IPS-20b (cell line): ENCODE measurements around the gene TPSB2.
"Not testable (repeated sequence)": the region's sequence is repeated elsewhere in the genome, so short reads cannot be mapped to it uniquely, and the experiment has no call there.

Source experiments
- H3K27ac ChIP-seq: one replicate; pipeline ENCODE4 v1.5.1; 2013; ENCODE audit warnings: low read length
- H3K27me3 ChIP-seq: 2 replicates; pipeline ENCODE4 v1.6.1; 2013; ENCODE audit warnings: mild to moderate bottlenecking, low read length, inconsistent platforms; ENCODE audit not compliant: insufficient read depth
- H3K36me3 ChIP-seq: 2 replicates; pipeline ENCODE4 v1.6.1; 2013; ENCODE audit warnings: low read depth, mild to moderate bottlenecking, inconsistent platforms, low read length, moderate library complexity; ENCODE audit not compliant: insufficient read depth
- H3K4me1 ChIP-seq: 2 replicates; pipeline ENCODE4 v1.6.1; 2013; ENCODE audit warnings: mild to moderate bottlenecking, control low read depth, inconsistent platforms, low read length, moderate library complexity; ENCODE audit not compliant: insufficient read depth
- H3K4me3 ChIP-seq: 2 replicates; pipeline ENCODE4 v1.5.1; 2013; ENCODE audit warnings: mild to moderate bottlenecking, low read length, inconsistent platforms
- H3K9ac ChIP-seq: 2 replicates; pipeline ENCODE4 v1.6.1; 2013; ENCODE audit warnings: low read depth, mild to moderate bottlenecking, inconsistent platforms, low read length, moderate library complexity
- H3K9me3 ChIP-seq: 2 replicates; pipeline ENCODE4 v1.6.1; 2013; ENCODE audit warnings: mild to moderate bottlenecking, low read depth, low read length, inconsistent platforms; ENCODE audit not compliant: insufficient read depth

Gene TPSB2

DNA sequence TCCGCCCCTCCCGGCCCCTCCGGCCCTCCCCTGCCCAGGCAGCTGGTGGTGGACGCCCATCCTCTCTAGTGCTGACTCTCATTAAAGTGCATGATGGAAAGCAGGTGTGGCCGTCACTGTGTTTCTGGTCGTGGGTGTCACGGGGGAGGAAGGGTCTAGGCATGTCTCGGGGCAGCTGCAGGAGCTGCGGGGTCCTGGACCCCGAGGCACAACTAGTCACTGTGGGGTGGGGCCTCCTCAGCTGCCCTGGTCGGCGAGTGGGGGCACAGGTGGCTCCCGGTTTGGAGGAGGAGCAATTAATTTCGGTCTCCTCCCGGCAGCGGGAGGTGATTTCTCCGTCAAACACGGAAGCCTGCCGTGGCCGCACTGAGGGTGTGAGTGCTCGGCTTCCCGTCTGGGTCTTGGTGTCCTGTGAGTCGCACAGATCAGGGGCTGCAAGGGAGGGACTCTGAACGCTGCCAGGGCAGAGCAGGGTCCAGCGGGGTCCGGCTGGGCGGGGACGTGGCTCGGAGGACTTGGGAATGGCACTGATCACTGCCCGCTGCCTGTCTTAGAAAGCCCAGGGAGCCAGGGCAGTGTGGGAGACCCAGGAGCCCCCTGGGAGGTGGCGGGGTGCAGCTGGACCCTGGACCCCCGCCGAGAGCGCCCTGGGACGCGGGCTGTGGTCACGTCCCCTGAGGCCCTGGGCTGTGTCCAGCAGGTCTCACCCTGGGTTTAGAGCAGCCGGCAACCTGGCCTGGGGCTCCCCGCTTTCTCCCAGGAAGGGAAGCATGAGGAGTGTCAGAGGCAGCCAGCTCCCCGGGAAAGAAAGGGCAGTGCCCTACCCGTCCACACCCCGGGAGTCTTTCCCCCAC is 29.1 kb upstream of the TPSB2 start:
- peaks cover 38% of the 10 kb centered on the region for H3K27me3 ChIP-seq
- no peaks in the 10 kb centered on the region for H3K9me3 ChIP-seq
- H3K4me1 ChIP-seq, result no peaks in the 10 kb centered on the region; the same call in 1 of the 2 replicates
- H3K27ac ChIP-seq, result no peak overlapping the region
- H3K4me3 ChIP-seq, result peak overlapping the region; percentile 46; the same call in 1 of the 2 replicates
- no peaks in the 10 kb centered on the region for H3K36me3 ChIP-seq
- no peak overlapping the region for H3K9ac ChIP-seq

DNA sequence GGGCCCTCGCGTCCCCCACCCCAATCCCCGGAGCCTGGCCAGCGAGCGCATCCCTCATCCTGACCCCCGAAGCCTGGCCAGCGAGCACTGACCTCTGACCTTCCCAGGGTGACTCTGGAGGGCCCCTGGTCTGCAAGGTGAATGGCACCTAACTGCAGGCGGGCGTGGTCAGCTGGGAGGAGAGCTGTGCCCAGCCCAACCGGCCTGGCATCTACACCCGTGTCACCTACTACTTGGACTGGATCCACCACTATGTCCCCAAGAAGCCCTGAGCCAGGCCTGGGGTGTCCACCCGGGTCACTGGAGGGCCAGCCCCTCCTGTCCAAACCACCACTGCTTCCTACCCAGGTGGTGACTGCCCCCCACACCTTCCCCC is 28.2 kb upstream of the TPSB2 start:
- H3K4me1 ChIP-seq, result no peaks in the 10 kb centered on the region; the same call in 1 of the 2 replicates
- no peak overlapping the region for H3K27ac ChIP-seq
- H3K27me3 ChIP-seq, result peaks cover 38% of the 10 kb centered on the region
- no peak overlapping the region for H3K9ac ChIP-seq
- H3K4me3 ChIP-seq, result no peak overlapping the region
- no peaks in the 10 kb centered on the region for H3K9me3 ChIP-seq
- H3K36me3 ChIP-seq, result no peaks in the 10 kb centered on the region

DNA sequence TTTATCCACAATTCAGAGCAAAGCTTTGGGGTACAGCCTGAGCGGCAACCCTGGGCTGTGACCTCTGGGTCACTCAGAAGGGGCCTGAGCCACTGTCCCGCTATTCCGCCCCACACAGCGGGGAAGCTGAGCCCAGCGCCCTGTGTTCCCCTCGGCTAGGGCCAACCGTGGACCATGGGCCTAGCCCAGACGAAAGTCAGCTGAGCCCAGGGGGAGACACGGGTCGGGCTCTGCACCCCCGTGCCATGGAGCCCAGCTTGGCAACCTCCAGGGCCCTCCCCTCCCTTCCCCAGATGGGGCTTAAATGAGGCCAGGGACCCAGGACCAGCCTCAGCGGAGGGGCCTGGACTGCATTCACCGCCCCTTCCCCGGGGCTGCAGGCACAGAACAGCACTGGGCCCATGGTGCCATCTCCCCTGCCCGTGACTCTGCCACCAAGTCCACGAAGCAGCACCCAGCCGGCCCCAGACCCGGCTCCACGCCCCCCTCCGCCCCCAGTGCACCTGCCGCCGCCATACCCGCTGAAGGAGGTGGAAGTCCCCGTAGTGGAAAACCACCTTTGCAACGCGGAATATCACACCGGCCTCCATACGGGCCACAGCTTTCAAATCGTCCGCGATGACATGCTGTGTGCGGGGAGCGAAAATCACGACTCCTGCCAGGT is 27.7 kb upstream of the TPSB2 start:
- no peak overlapping the region for H3K27ac ChIP-seq
- no peak overlapping the region for H3K4me3 ChIP-seq
- H3K36me3 ChIP-seq, result no peaks in the 10 kb centered on the region
- no peak overlapping the region for H3K9ac ChIP-seq
- H3K9me3 ChIP-seq, result no peaks in the 10 kb centered on the region
- H3K4me1 ChIP-seq, result no peaks in the 10 kb centered on the region; the same call in 1 of the 2 replicates
- H3K27me3 ChIP-seq, result peaks cover 38% of the 10 kb centered on the region

DNA sequence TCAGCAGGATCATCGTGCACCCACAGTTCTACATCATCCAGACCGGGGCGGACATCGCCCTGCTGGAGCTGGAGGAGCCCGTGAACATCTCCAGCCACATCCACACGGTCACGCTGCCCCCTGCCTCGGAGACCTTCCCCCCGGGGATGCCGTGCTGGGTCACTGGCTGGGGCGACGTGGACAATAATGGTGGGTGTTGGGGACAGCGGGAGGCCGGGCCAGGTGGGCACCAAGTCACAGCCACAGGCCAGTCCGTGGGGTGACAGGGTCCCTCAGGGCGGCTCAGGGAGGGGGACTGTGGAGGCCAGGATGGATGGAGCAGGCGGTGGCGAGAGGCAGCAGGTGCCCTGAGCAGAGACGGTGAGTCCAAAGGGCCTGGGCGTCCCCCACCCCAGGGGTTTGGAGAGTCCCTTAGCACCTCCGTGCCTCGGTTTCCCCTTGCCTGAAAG is 26.9 kb upstream of the TPSB2 start:
- H3K4me3 ChIP-seq, result no peak overlapping the region
- no peaks in the 10 kb centered on the region for H3K36me3 ChIP-seq
- H3K27me3 ChIP-seq, result peaks cover 32% of the 10 kb centered on the region
- no peaks in the 10 kb centered on the region for H3K9me3 ChIP-seq
- no peaks in the 10 kb centered on the region; the same call in 1 of the 2 replicates for H3K4me1 ChIP-seq
- H3K9ac ChIP-seq, result no peak overlapping the region
- H3K27ac ChIP-seq, result no peak overlapping the region

DNA sequence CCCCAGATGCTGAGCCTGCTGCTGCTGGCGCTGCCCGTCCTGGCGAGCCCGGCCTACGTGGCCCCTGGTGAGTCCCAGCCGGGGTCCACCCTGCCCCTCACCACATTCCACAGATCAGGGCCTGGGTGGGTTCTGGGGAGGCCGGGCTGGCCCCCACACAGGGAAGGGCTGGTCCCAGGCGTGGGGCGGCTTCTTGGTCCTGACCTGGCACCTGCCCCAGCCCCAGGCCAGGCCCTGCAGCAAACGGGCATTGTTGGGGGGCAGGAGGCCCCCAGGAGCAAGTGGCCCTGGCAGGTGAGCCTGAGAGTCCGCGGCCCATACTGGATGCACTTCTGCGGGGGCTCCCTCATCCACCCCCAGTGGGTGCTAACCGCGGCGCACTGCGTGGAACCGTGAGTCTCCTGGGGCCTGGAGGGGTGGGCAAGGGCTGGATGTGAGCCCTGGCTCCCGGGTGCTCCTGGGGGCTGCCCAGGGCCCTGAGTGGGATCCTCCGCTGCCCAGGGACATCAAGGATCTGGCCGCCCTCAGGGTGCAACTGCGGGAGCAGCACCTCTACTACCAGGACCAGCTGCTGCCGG is 26.4 kb upstream of the TPSB2 start:
- peaks cover 27% of the 10 kb centered on the region for H3K27me3 ChIP-seq
- H3K9ac ChIP-seq, H3K36me3 ChIP-seq, H3K4me3 ChIP-seq, H3K27ac ChIP-seq, H3K9me3 ChIP-seq, H3K4me1 ChIP-seq: not testable (repeated sequence)

DNA sequence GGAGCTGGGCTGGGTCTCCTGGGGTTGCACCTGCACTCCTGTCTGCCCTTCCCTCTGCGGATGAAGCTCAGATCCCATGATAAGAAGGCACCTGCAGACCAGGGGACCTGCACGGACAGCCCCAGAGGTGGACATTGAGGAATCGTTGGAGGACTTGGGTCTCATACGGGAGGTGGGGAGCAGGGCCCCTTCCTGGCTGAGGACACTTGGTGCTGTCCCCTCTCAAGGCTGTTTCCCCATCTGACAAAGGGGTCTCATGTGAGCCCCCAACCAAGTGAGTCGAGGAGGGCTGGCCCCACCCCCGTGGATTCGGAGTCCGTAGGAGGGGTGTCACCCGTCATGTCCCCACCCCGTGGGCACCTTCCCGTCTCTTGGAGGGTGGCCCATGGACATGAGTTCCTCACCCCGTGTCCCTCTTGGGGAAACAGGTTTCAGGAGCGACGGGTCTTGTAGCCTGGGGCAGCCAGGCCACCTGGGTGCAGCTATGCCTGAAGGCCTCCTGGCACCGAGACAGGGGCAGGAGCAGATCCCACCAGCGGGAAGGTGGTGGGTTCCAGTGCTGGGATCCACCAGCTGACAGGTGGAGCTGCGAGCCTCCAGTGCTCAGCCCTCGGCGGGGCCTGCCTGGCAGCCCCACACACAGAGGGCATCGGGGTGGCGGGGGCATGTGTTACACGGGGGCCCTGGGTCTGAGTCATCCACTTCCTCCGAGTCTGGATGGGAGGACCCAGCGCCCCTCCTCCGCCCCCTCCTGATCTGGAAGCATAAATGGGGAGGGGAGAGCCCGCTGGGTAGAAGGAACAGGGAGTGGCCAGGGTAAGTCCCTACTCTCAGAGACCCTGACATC is 25.5 kb upstream of the TPSB2 start, which contains the start of gene TPSD1:
Gene TPSD1 (plus strand): TSS at position 794 of the 847 bp plus-strand sequence. CDS start 212 bp downstream, outside the sequence.
- not testable (repeated sequence) for H3K9ac ChIP-seq, H3K4me3 ChIP-seq

DNA sequence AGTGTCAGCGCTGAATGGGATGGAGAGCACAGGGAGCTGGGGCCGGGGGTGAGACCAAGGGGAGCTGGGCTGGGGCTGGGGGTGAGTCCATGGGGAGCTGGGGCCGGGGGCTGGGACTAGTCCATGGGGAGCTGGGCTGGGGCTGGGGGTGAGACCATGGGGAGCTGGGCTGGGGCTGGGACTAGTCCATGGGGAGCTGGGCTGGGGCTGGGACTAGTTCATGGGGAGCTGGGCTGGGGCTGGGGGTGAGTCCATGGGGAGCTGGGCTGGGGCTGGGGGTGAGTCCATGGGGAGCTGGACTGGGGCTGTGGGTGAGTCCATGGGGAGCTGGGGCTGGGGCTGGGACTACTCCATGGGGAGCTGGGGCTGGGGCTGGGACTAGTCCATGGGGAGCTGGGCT is 24.8 kb upstream of the TPSB2 start:
- peaks cover 12% of the 10 kb centered on the region for H3K27me3 ChIP-seq
- not testable (repeated sequence) for H3K9ac ChIP-seq, H3K36me3 ChIP-seq, H3K9me3 ChIP-seq, H3K4me1 ChIP-seq, H3K27ac ChIP-seq, H3K4me3 ChIP-seq

More for the DNA sequence above, 25.5 kb upstream of the TPSB2 start, which contains the start of gene TPSD1:
- peaks cover 18% of the 10 kb centered on the region for H3K27me3 ChIP-seq
- not testable (repeated sequence) for H3K4me1 ChIP-seq, H3K9me3 ChIP-seq, H3K27ac ChIP-seq, H3K36me3 ChIP-seq

DNA sequence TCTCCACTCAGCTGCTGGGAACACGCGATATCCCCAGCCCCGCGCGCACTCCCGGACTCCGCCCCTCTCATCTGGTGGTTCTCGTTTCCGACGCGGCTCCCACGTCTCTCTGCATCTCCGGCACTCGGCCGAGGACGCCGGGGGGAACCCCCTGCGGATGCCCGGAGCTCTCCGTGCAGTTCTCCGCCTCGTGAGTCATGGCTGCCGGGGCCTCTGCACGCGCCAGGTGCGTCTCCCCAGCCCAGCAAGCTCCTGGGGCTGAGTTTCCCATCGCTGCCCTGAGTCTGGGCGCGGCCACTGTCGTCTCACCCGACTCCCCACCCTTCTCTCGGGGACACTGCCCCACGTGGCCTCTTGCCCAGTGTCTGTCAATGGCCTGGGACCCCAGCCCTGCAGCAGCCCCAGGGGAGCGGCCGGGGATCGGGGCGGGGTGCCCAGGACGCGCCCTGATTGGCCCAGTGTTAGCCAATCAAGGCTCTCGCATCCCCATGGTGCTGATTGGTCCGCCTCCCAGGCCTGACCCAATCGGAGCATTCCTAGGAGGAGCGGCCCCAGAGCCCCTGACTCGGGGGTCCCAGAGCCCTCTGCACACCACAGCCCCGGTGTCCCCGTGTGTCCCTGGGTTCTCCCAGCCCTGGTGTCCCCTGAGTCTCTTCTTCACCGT is 23.8 kb upstream of the TPSB2 start:
- not testable (repeated sequence) for H3K4me1 ChIP-seq, H3K27ac ChIP-seq, H3K36me3 ChIP-seq, H3K9me3 ChIP-seq, H3K4me3 ChIP-seq, H3K27me3 ChIP-seq, H3K9ac ChIP-seq

DNA sequence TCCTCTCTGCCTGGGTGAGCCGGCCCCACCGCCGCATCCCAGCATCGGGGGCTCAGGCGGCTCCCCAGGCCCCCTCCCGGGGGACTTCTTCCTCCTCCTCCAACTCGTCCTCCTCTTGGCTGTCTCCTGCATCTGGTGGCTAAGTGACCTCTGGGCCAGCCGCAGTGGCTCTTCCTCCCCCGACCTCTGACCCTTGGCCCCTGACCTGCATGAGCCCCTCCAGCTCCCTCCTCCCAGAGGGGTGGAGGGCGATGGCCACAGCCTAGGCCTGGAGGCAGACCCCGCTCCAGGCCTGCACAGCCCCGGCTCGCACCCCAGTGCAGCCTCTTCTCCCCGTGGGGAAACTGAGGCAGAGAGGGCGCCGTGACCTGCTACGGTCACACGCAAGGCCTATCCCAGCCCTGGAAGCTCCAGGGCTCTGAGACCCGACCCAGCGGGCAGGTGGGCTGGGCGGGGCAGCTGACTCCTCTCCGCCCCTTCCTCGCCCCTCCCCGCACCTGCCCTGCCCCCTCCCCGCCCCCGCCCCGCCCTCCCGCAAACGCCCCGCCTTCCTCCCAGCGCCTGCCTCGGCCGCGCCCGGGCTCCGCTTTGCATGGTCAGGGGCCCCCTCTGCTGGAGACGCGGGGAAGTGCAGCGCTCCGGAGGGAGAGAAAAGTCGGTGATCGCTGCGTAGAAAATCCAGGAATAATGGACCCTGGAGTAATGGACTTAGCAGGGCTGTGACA is 19.2 kb upstream of the TPSB2 start:
- H3K9me3 ChIP-seq, H3K9ac ChIP-seq, H3K36me3 ChIP-seq, H3K4me3 ChIP-seq, H3K4me1 ChIP-seq, H3K27ac ChIP-seq: not testable (repeated sequence)
- H3K27me3 ChIP-seq, result peaks cover 21% of the 10 kb centered on the region

DNA sequence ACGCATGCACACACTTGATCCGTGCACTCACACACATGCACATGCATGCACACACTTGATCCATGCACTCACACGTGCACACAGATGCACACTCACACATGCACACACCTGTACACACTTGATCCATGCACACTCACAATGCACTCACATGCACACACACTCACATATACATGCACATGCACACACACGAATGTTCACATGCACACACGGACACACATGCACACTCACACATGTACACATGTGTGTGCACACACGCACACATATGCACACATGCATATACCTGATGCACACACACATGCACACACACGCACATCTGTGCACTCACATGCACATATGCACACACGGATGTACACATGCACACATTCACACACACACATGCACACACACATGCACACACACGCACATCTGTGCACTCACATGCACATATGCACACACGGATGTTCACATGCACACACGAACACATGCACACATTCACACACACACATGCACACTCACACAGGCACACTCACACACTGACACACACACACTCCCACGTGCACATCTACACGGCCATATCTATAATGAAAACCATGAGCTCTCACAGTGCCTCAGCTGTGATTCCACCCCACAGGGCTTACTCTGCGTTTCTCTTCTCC is 18.0 kb upstream of the TPSB2 start:
- H3K9me3 ChIP-seq, H3K9ac ChIP-seq, H3K4me1 ChIP-seq, H3K27ac ChIP-seq, H3K4me3 ChIP-seq, H3K36me3 ChIP-seq: not testable (repeated sequence)
- H3K27me3 ChIP-seq, result peaks cover 21% of the 10 kb centered on the region
